H9 (cell line): ENCODE data around the gene CD7. TPM values are rescaled to one million over a fixed set of nuclear protein-coding genes. Genes with fewer than 3 reads are reported as not detected.

ENCODE experiments used
- DNase-seq: peaks from one replicate; pipeline ENCODE4 v3.0.0-alpha.2; 2017
- H2AFZ ChIP-seq: one replicate; pipeline ENCODE4 v1.6.1; 2013; ENCODE audit warnings: mild to moderate bottlenecking, low read length, control low read depth, moderate library complexity
- H2AK5ac ChIP-seq: 2 replicates; pipeline ENCODE4 v1.6.1; 2013; ENCODE audit warnings: low read length, control low read depth, mixed read lengths; ENCODE audit not compliant: insufficient read length
- H2BK120ac ChIP-seq: one replicate; pipeline ENCODE4 v1.6.1; 2013; ENCODE audit warnings: low read depth, mild to moderate bottlenecking, low read length, control low read depth, inconsistent platforms; ENCODE audit not compliant: poor library complexity, severe bottlenecking
- H2BK12ac ChIP-seq: 2 replicates; pipeline ENCODE4 v1.6.1; 2013; ENCODE audit warnings: low read length, control low read depth, mixed read lengths, low read depth; ENCODE audit not compliant: insufficient read length
- H2BK15ac ChIP-seq: 2 replicates; pipeline ENCODE4 v1.6.1; 2013; ENCODE audit warnings: low read depth, low read length, control low read depth
- H2BK20ac ChIP-seq: one replicate; pipeline ENCODE4 v1.6.1; 2013; ENCODE audit warnings: low read depth, mild to moderate bottlenecking, low read length, control low read depth, inconsistent platforms; ENCODE audit not compliant: poor library complexity, severe bottlenecking
- H2BK5ac ChIP-seq: 2 replicates; pipeline ENCODE4 v1.6.1; 2013; ENCODE audit warnings: low read length, control low read depth, mixed read lengths; ENCODE audit not compliant: insufficient read length
- H3K14ac ChIP-seq: 2 replicates; pipeline ENCODE4 v1.6.1; 2013; ENCODE audit warnings: low read length, control low read depth; ENCODE audit not compliant: insufficient read depth
- H3K18ac ChIP-seq: 2 replicates; pipeline ENCODE4 v1.6.1; 2013; ENCODE audit warnings: low read depth, mild to moderate bottlenecking, mixed read lengths, low read length, control low read depth; ENCODE audit not compliant: insufficient read length
- H3K23ac ChIP-seq: 2 replicates; pipeline ENCODE4 v1.6.1; 2013; ENCODE audit warnings: low read length, control low read depth, mixed read lengths, low read depth; ENCODE audit not compliant: insufficient read length
- H3K23me2 ChIP-seq: 2 replicates; pipeline ENCODE4 v1.6.1; 2013; ENCODE audit warnings: low read depth, mild to moderate bottlenecking, mixed read lengths, low read length, control low read depth; ENCODE audit not compliant: insufficient read length, poor library complexity, severe bottlenecking
- H3K27ac ChIP-seq: 2 replicates; pipeline ENCODE4 v1.5.1; 2013; ENCODE audit warnings: low read length, control low read depth, mixed read lengths, low read depth; ENCODE audit not compliant: insufficient read length
- H3K27me3 ChIP-seq: 2 replicates; pipeline ENCODE4 v1.6.1; 2013; ENCODE audit warnings: low read length, control low read depth, inconsistent platforms; ENCODE audit not compliant: insufficient read depth
- H3K4ac ChIP-seq: 2 replicates; pipeline ENCODE4 v1.6.1; 2013; ENCODE audit warnings: low read depth, mild to moderate bottlenecking, control low read depth, inconsistent platforms, low read length, moderate library complexity
- H3K4me1 ChIP-seq: 2 replicates; pipeline ENCODE4 v1.6.1; 2013; ENCODE audit warnings: low read length, control low read depth, inconsistent platforms; ENCODE audit not compliant: insufficient read depth
- H3K4me2 ChIP-seq: 2 replicates; pipeline ENCODE4 v1.6.1; 2013; ENCODE audit warnings: low read length, control low read depth, mixed read lengths; ENCODE audit not compliant: insufficient read length, insufficient read depth
- H3K56ac ChIP-seq: 2 replicates; pipeline ENCODE4 v1.6.1; 2013; ENCODE audit warnings: low read depth, mild to moderate bottlenecking, mixed read lengths, low read length, control low read depth; ENCODE audit not compliant: insufficient read length
- H3K79me1 ChIP-seq: 2 replicates; pipeline ENCODE4 v1.6.1; 2013; ENCODE audit warnings: low read depth, mild to moderate bottlenecking, moderate library complexity, low read length, control low read depth, inconsistent platforms; ENCODE audit not compliant: insufficient read depth, poor library complexity, severe bottlenecking
- H3K79me2 ChIP-seq: 2 replicates; pipeline ENCODE4 v1.6.1; 2013; ENCODE audit warnings: low read length, control low read depth, inconsistent platforms; ENCODE audit not compliant: insufficient read depth
- H3K9ac ChIP-seq: 2 replicates; pipeline ENCODE4 v1.6.1; 2013; ENCODE audit warnings: low read length, control low read depth, mixed read lengths; ENCODE audit not compliant: insufficient read length; ENCODE audit errors: extremely low read depth
- H3K9me3 ChIP-seq: one replicate; pipeline ENCODE4 v1.6.1; 2013; ENCODE audit warnings: low read depth, low read length, inconsistent platforms; ENCODE audit not compliant: control insufficient read depth
- H3T11ph ChIP-seq: one replicate; pipeline ENCODE4 v1.6.1; 2013; ENCODE audit warnings: mild to moderate bottlenecking, low read length, control low read depth, inconsistent platforms
- H4K20me1 ChIP-seq: one replicate; pipeline ENCODE4 v1.6.1; 2013; ENCODE audit not compliant: control insufficient read depth, insufficient read length, insufficient read depth
- H4K5ac ChIP-seq: 2 replicates; pipeline ENCODE4 v1.6.1; 2013; ENCODE audit warnings: low read depth, mild to moderate bottlenecking, mixed read lengths, low read length, control low read depth; ENCODE audit not compliant: insufficient read length
- H4K8ac ChIP-seq: replicated peaks from 2 replicates; pipeline ENCODE4 v1.6.1; 2013; ENCODE audit warnings: low read length, control low read depth, mixed read lengths, low read depth; ENCODE audit not compliant: insufficient read length
- H4K91ac ChIP-seq: 2 replicates; pipeline ENCODE4 v1.6.1; 2013; ENCODE audit warnings: low read depth, mild to moderate bottlenecking, moderate library complexity, mixed read lengths, low read length, control low read depth; ENCODE audit not compliant: insufficient read length
- H3K27ac Mint-ChIP-seq, 3 experiments: 2 replicates in 2 of 3; 3 replicates in 1 of 3; pipeline ENCODE4 v1.8.0; 2020 to 2021; ENCODE audit warnings: mixed read lengths in 3 of 3, mild to moderate bottlenecking in 1 of 3, moderate library complexity in 1 of 3
- H3K27me3 Mint-ChIP-seq: 2 replicates; pipeline ENCODE4 v1.8.0; 2021; ENCODE audit warnings: low read depth, mild to moderate bottlenecking, moderate library complexity, mixed read lengths
- H3K36me3 Mint-ChIP-seq, 3 experiments: 2 replicates in 2 of 3; 3 replicates in 1 of 3; pipeline ENCODE4 v1.8.0; 2020 to 2021; ENCODE audit warnings: low read depth in 3 of 3, mixed read lengths in 3 of 3; ENCODE audit not compliant: insufficient read depth in 1 of 3
- H3K4me1 Mint-ChIP-seq, 2 experiments: 2 replicates each; pipeline ENCODE4 v1.8.0; 2020; ENCODE audit warnings: mixed read lengths in 2 of 2
- H3K4me3 Mint-ChIP-seq, 2 experiments: 2 replicates in 1 of 2; 3 replicates in 1 of 2; pipeline ENCODE4 v1.8.0; 2020 to 2021; ENCODE audit warnings: mild to moderate bottlenecking in 2 of 2, mixed read lengths in 2 of 2, moderate library complexity in 1 of 2
- H3K9me3 Mint-ChIP-seq, 2 experiments: 2 replicates in 1 of 2; 3 replicates in 1 of 2; pipeline ENCODE4 v1.8.0; 2020; ENCODE audit warnings: mild to moderate bottlenecking in 2 of 2, mixed read lengths in 2 of 2, moderate library complexity in 1 of 2
- WGBS: extraction: QIAGEN DNeasy Blood & Tissue Kit; methylation state at CpG from one replicate; pipeline ENCODE4 v1.1.7; 2013; ENCODE audit warnings: missing lambda C conversion rate, low lambda C conversion rate, mixed read lengths; ENCODE audit not compliant: insufficient read length; ENCODE audit errors: extremely low coverage; 5-methylcytosine and 5-hydroxymethylcytosine counted together
- total RNA-seq: library from RNA; stranded (reverse); gene quantifications from 2 replicates; pipeline ENCODE4 v1.2.1, GENCODE V29; 2021
- TF ChIP-seq, protein P1 (sequence below): fragments of 200-600 bp; sonication (generic); conservative IDR thresholded peaks from 3 replicates; pipeline ENCODE4 v1.8.0; 2021; ENCODE audit warnings: antibody characterized with exemption, mild to moderate bottlenecking

CD7 gene
- total RNA-seq, 1 experiment from 2014 or later, result 0.35 TPM

DNA sequence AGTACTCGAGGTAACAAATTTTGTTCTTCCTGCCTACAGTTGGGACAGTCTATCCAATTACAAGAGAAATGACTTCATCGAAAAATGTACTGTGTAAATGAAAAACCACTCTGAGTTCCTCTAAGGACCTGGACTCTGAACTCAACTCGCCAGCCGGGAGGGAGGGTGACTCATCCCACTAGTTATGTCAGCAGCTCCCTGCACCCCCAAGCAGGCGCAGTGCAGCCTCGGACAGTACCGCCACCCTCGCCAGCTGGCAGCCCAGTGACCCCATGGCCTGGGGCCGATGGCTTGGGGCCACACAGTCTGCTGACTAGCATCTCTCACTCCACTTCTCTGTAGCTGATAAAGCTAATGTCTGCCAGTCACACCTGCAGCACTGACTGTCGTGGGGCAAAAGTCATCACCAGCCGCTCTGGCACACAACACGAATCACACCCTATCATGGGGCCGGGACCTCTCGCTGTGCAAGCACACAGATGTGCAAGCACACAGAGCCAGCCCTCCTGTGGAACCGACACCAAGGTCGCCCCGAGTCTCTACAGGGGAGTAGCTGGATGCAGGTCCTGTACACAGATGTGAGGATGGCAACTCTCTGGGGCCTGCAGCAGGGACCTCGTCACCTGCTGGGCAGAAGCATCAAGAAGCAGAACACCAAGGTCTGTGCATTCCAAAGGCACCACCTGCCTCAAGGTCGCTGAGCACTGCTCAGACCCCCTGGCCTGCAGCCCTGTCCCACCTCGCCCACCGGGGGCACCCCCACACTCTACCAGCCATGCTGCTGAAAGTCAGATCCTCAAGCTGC lies 49.6 kb downstream of the CD7 start:
- no peaks in the 10 kb centered on the region for H3K27me3 Mint-ChIP-seq
- H2BK5ac ChIP-seq, result no peak overlapping the region
- no peak overlapping the region for H3K56ac ChIP-seq
- H2BK15ac ChIP-seq, result no peak overlapping the region
- no peak overlapping the region for H3K14ac ChIP-seq
- no peak overlapping the region for H3K4me2 ChIP-seq
- H2AK5ac ChIP-seq, result no peak overlapping the region
- DNase-seq, result no peak
- no peaks in the 10 kb centered on the region for H3K4me1 ChIP-seq
- H2BK20ac ChIP-seq, result no peak overlapping the region
- no peaks in the 10 kb centered on the region for H3K9me3 Mint-ChIP-seq
- no peaks in the 10 kb centered on the region for H3K9me3 ChIP-seq
- no peak overlapping the region for H2BK120ac ChIP-seq
- H4K8ac ChIP-seq, result no peak overlapping the region
- H4K5ac ChIP-seq, result no peak overlapping the region
- no peak overlapping the region for H3T11ph ChIP-seq
- peaks cover 60% of the 10 kb centered on the region for H3K79me2 ChIP-seq
- no CpG with 5 or more reads among the region's 21 CpGs for WGBS
- H3K4me3 Mint-ChIP-seq, result no peak overlapping the region; a peak in 1 of 5 replicates
- H3K23me2 ChIP-seq, result no peaks in the 10 kb centered on the region
- peaks cover 69 to 91% (median 91%) of the 10 kb centered on the region in 3 experiments for H3K36me3 Mint-ChIP-seq
- H3K27ac ChIP-seq, result no peak overlapping the region
- no peak overlapping the region for H2AFZ ChIP-seq
- no peak overlapping the region for H2BK12ac ChIP-seq
- no peaks in the 10 kb centered on the region for H4K20me1 ChIP-seq
- H4K91ac ChIP-seq, result no peak overlapping the region
- peaks cover 4% of the 10 kb centered on the region for H3K79me1 ChIP-seq
- peak overlapping the region in 2 of 3 experiments; percentile 61 to 83; a peak in 3 of 7 replicates for H3K27ac Mint-ChIP-seq
- H3K4me1 Mint-ChIP-seq, result peaks cover 31 to 44% of the 10 kb centered on the region in 2 experiments
- no peak overlapping the region for H3K9ac ChIP-seq
- no peak overlapping the region for H3K18ac ChIP-seq
- H3K27me3 ChIP-seq, result no peaks in the 10 kb centered on the region
- H3K23ac ChIP-seq, result no peak overlapping the region
- TF ChIP-seq, protein P1, sequence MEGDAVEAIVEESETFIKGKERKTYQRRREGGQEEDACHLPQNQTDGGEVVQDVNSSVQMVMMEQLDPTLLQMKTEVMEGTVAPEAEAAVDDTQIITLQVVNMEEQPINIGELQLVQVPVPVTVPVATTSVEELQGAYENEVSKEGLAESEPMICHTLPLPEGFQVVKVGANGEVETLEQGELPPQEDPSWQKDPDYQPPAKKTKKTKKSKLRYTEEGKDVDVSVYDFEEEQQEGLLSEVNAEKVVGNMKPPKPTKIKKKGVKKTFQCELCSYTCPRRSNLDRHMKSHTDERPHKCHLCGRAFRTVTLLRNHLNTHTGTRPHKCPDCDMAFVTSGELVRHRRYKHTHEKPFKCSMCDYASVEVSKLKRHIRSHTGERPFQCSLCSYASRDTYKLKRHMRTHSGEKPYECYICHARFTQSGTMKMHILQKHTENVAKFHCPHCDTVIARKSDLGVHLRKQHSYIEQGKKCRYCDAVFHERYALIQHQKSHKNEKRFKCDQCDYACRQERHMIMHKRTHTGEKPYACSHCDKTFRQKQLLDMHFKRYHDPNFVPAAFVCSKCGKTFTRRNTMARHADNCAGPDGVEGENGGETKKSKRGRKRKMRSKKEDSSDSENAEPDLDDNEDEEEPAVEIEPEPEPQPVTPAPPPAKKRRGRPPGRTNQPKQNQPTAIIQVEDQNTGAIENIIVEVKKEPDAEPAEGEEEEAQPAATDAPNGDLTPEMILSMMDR, result no peak; the same call in 2 of the 3 replicates
- no peak overlapping the region for H3K4ac ChIP-seq
